K562 treated with DMSO at 1 percent for 4 hours (cell line): ENCODE data around the gene ADAMTS4. TPM values are rescaled to one million over a fixed set of nuclear protein-coding genes. Genes with fewer than 3 reads are reported as not detected.

Experiments used
- total RNA-seq: library from RNA; unstranded; fragments of 300-600 nt; gene quantifications from 2 replicates; pipeline ENCODE4 v1.2.3, GENCODE V29; 2022; ENCODE audit not compliant: insufficient read depth

The ADAMTS4 gene
- total RNA-seq = 0.65 and 0.77 TPM in 2 replicates

GRCh38 chr1:161198897-161199431 is at the start of gene ADAMTS4:
Gene ADAMTS4 (minus strand): TSS chr1:161199054. CDS start chr1:161198627, 427 bp downstream.

GRCh38 chr1:161238039-161238473 is 39.2 kb upstream of the ADAMTS4 start, which contains the start of gene NR1I3:
Gene NR1I3 (minus strand): TSS chr1:161238203. CDS start chr1:161236565, 1,638 bp downstream.

GRCh38 chr1:161225534-161226319 is 26.9 kb upstream of the ADAMTS4 start, which contains the start of gene TOMM40L:
Gene TOMM40L (plus strand): TSS chr1:161226060. CDS start chr1:161226490, 430 bp downstream.

GRCh38 chr1:161215076-161215475 is 16.2 kb upstream of the ADAMTS4 start, which contains the start of gene FCER1G:
Gene FCER1G (plus strand): TSS chr1:161215295. CDS start chr1:161215322, 27 bp downstream.

GRCh38 chr1:161201836-161202712 is 3.2 kb upstream of the ADAMTS4 start, which contains the start of gene NDUFS2:
Gene NDUFS2 (plus strand): TSS chr1:161202367. CDS start chr1:161202386, 19 bp downstream.

GRCh38 chr1:161177112-161177935 is 21.5 kb downstream of the ADAMTS4 start, which contains the start of gene B4GALT3:
Gene B4GALT3 (minus strand): TSS chr1:161177507. CDS start chr1:161176060, 1,447 bp downstream.

GRCh38 chr1:161165742-161166668 is 32.8 kb downstream of the ADAMTS4 start, which contains the start of gene PPOX:
Gene PPOX (plus strand): TSS chr1:161166426. CDS start chr1:161166848, 422 bp downstream.

GRCh38 chr1:161159087-161159912 is 39.6 kb downstream of the ADAMTS4 start, which contains the start of gene USP21:
Gene USP21 (plus strand): TSS chr1:161159500. CDS start chr1:161160641, 1,141 bp downstream.

GRCh38 chr1:161153682-161154337 is 45.0 kb downstream of the ADAMTS4 start, which contains the start of gene UFC1:
Gene UFC1 (plus strand): TSS chr1:161153978. CDS start chr1:161153998, 20 bp downstream.

Other genes with a start within 250 kb of the ADAMTS4 start
- not detected in 2 replicates for gene ITLN2, start 244.2 kb downstream of the ADAMTS4 start, total RNA-seq
- 44.0 and 45.4 TPM in 2 replicates for gene F11R, start 177.9 kb downstream of the ADAMTS4 start, total RNA-seq
- not detected in 2 replicates for gene TSTD1, start 160.1 kb downstream of the ADAMTS4 start, total RNA-seq
- 53.7 and 57.3 TPM in 2 replicates for gene USF1, start 153.1 kb downstream of the ADAMTS4 start, total RNA-seq
- not detected in 2 replicates for gene ARHGAP30, start 129.2 kb downstream of the ADAMTS4 start, total RNA-seq
- gene NECTIN4, start 109.5 kb downstream of the ADAMTS4 start, total RNA-seq = not detected in 2 replicates
- gene KLHDC9, start 100.7 kb downstream of the ADAMTS4 start, total RNA-seq = not detected in 2 replicates
- 145 and 191 TPM in 2 replicates for gene PFDN2, start 81.0 kb downstream of the ADAMTS4 start, total RNA-seq
- gene NIT1, start 80.9 kb downstream of the ADAMTS4 start, total RNA-seq = 26.6 and 27.9 TPM in 2 replicates
- 22.8 and 25.7 TPM in 2 replicates for gene DEDD, start 66.4 kb downstream of the ADAMTS4 start, total RNA-seq
- 89.4 and 115 TPM in 2 replicates for gene UFC1, start 45.1 kb downstream of the ADAMTS4 start, total RNA-seq
- 18.7 and 24.9 TPM in 2 replicates for gene USP21, start 39.6 kb downstream of the ADAMTS4 start, total RNA-seq
- 20.5 and 26.6 TPM in 2 replicates for gene PPOX, start 32.6 kb downstream of the ADAMTS4 start, total RNA-seq
- 67.8 and 78.2 TPM in 2 replicates for gene B4GALT3, start 21.5 kb downstream of the ADAMTS4 start, total RNA-seq
- 79.0 and 81.6 TPM in 2 replicates for gene NDUFS2, start 3.3 kb upstream of the ADAMTS4 start, total RNA-seq
- not detected in 2 replicates for gene FCER1G, start 16.2 kb upstream of the ADAMTS4 start, total RNA-seq
- gene APOA2, start 24.6 kb upstream of the ADAMTS4 start, total RNA-seq = not detected in 2 replicates
- 8.5 and 12.5 TPM in 2 replicates for gene TOMM40L, start 27.0 kb upstream of the ADAMTS4 start, total RNA-seq
- not detected in 2 replicates for gene NR1I3, start 39.1 kb upstream of the ADAMTS4 start, total RNA-seq
- gene PCP4L1, start 59.7 kb upstream of the ADAMTS4 start, total RNA-seq = not detected in 2 replicates
- 2.5 and 3.4 TPM in 2 replicates for gene MPZ, start 110.9 kb upstream of the ADAMTS4 start, total RNA-seq
- 128 and 155 TPM in 2 replicates for gene SDHC, start 115.3 kb upstream of the ADAMTS4 start, total RNA-seq
- not detected in 2 replicates for gene CFAP126, start 168.8 kb upstream of the ADAMTS4 start, total RNA-seq